ENCODE data around the gene SLC22A14.

SLC22A14 gene

GRCh38 chr3:38312356-38312755, 30.3 kb downstream of the SLC22A14 start:
- no CpG with 5 or more reads among the region's 3 CpGs for WGBS (ENCODE audit: extremely low coverage, insufficient coverage, low lambda C conversion rate)

GRCh38 chr3:38313263-38313662, 31.2 kb downstream of the SLC22A14 start:
- H3K27ac ChIP-seq (ENCODE audit: low read depth, low read length), result no peak overlapping the region
- H3K9ac ChIP-seq (ENCODE audit: low read length), result no peak overlapping the region
- no peak overlapping the region for H3K18ac ChIP-seq (ENCODE audit: low read length)
- WGBS (ENCODE audit: extremely low coverage, insufficient coverage, low lambda C conversion rate), result no CpG with 5 or more reads among the region's 5 CpGs
- no peak overlapping the region for H2BK15ac ChIP-seq (replicated peaks; ENCODE audit: low read depth)
- H3K27me3 ChIP-seq (ENCODE audit: insufficient read depth, low read length, poor library complexity), result no peaks in the 10 kb centered on the region
- no peak overlapping the region for H2AK5ac ChIP-seq (ENCODE audit: low read length)
- no peak overlapping the region for H3K23ac ChIP-seq (ENCODE audit: low read length)
- no peak overlapping the region for H4K5ac ChIP-seq (ENCODE audit: low read length)
- H2BK120ac ChIP-seq (ENCODE audit: low read depth, low read length), result no peak overlapping the region
- no peaks in the 10 kb centered on the region for H3K4me1 ChIP-seq (ENCODE audit: control insufficient read depth, low read depth, low read length)
- no peaks in the 10 kb centered on the region for H3K79me1 ChIP-seq (ENCODE audit: low read length)
- no peak overlapping the region for H3K4me2 ChIP-seq (ENCODE audit: low read length)
- no peak overlapping the region for H3K4me3 ChIP-seq (ENCODE audit: low read length)
- no peaks in the 10 kb centered on the region for H3K36me3 ChIP-seq (ENCODE audit: control insufficient read depth, insufficient read depth, low read length)
- no peak overlapping the region for H4K8ac ChIP-seq (ENCODE audit: low read depth, low read length)
- H3K79me2 ChIP-seq (ENCODE audit: control insufficient read depth, insufficient read depth, low read length), result no peaks in the 10 kb centered on the region
- no peak overlapping the region for H3K4ac ChIP-seq (ENCODE audit: low read depth, low read length)
- DNase-seq, result no peak
- no peak overlapping the region for H3K56ac ChIP-seq (ENCODE audit: low read length)
- no peak overlapping the region for H2BK5ac ChIP-seq (ENCODE audit: low read length)

More at GRCh38 chr3:38312356-38312755, 30.3 kb downstream of the SLC22A14 start:
- Histone ChIP-seq H3K4me1 (ENCODE audit: control insufficient read depth, low read depth, low read length) (no peaks in the 10 kb centered on the region), H3K4me3 (ENCODE audit: low read length) (no peak overlapping the region), H2BK15ac (replicated peaks; ENCODE audit: low read depth) (no peak overlapping the region), H3K4me2 (ENCODE audit: low read length) (no peak overlapping the region), H3K4ac (ENCODE audit: low read depth, low read length) (no peak overlapping the region), H3K36me3 (ENCODE audit: control insufficient read depth, insufficient read depth, low read length) (no peaks in the 10 kb centered on the region), H3K79me2 (ENCODE audit: control insufficient read depth, insufficient read depth, low read length) (no peaks in the 10 kb centered on the region), H2AK5ac (ENCODE audit: low read length) (no peak overlapping the region), H4K5ac (ENCODE audit: low read length) (no peak overlapping the region), H3K23ac (ENCODE audit: low read length) (no peak overlapping the region), H3K9ac (ENCODE audit: low read length) (no peak overlapping the region), H3K18ac (ENCODE audit: low read length) (no peak overlapping the region), H3K79me1 (ENCODE audit: low read length) (no peaks in the 10 kb centered on the region), H2BK5ac (ENCODE audit: low read length) (no peak overlapping the region), H3K27me3 (ENCODE audit: insufficient read depth, low read length, poor library complexity) (no peaks in the 10 kb centered on the region), H4K8ac (ENCODE audit: low read depth, low read length) (no peak overlapping the region), H2BK120ac (ENCODE audit: low read depth, low read length) (no peak overlapping the region), H3K56ac (ENCODE audit: low read length) (no peak overlapping the region), H3K27ac (ENCODE audit: low read depth, low read length) (no peak overlapping the region)
- no peak for DNase-seq

- H2AK5ac ChIP-seq (ENCODE audit: low read length), result no peak overlapping the region
These were observed 31.6 kb downstream of the SLC22A14 start for GRCh38 chr3:38313695-38314094.

GRCh38 chr3:38314112-38314763, 32.1 kb downstream of the SLC22A14 start:
- no peaks in the 10 kb centered on the region for H3K27me3 ChIP-seq (ENCODE audit: insufficient read depth, low read length, poor library complexity)
- H2BK120ac ChIP-seq (ENCODE audit: low read depth, low read length), result no peak overlapping the region
- H3K23ac ChIP-seq (ENCODE audit: low read length), result no peak overlapping the region
- H3K18ac ChIP-seq (ENCODE audit: low read length), result no peak overlapping the region
- no peak overlapping the region for H3K4me2 ChIP-seq (ENCODE audit: low read length)
- H3K4ac ChIP-seq (ENCODE audit: low read depth, low read length), result no peak overlapping the region
- no peaks in the 10 kb centered on the region for H3K4me1 ChIP-seq (ENCODE audit: control insufficient read depth, low read depth, low read length)
- H2AK5ac ChIP-seq (ENCODE audit: low read length), result no peak overlapping the region
- no CpG with 5 or more reads among the region's 4 CpGs for WGBS (ENCODE audit: extremely low coverage, insufficient coverage, low lambda C conversion rate)
- no peaks in the 10 kb centered on the region for H3K79me2 ChIP-seq (ENCODE audit: control insufficient read depth, insufficient read depth, low read length)
- no peak overlapping the region for H3K4me3 ChIP-seq (ENCODE audit: low read length)
- no peak overlapping the region for H3K27ac ChIP-seq (ENCODE audit: low read depth, low read length)
- H3K9ac ChIP-seq (ENCODE audit: low read length), result no peak overlapping the region
- H2BK15ac ChIP-seq (replicated peaks; ENCODE audit: low read depth), result no peak overlapping the region
- no peak overlapping the region for H3K56ac ChIP-seq (ENCODE audit: low read length)
- no peaks in the 10 kb centered on the region for H3K36me3 ChIP-seq (ENCODE audit: control insufficient read depth, insufficient read depth, low read length)
- no peak for DNase-seq
- no peak overlapping the region for H4K5ac ChIP-seq (ENCODE audit: low read length)
- no peak overlapping the region for H2BK5ac ChIP-seq (ENCODE audit: low read length)
- no peak overlapping the region for H4K8ac ChIP-seq (ENCODE audit: low read depth, low read length)
- H3K79me1 ChIP-seq (ENCODE audit: low read length), result no peaks in the 10 kb centered on the region

More at GRCh38 chr3:38313695-38314094, 31.6 kb downstream of the SLC22A14 start:
- no peak overlapping the region for H2BK15ac ChIP-seq (replicated peaks; ENCODE audit: low read depth)
- H3K27me3 ChIP-seq (ENCODE audit: insufficient read depth, low read length, poor library complexity), result no peaks in the 10 kb centered on the region
- H3K4ac ChIP-seq (ENCODE audit: low read depth, low read length), result no peak overlapping the region
- no peak overlapping the region for H2BK5ac ChIP-seq (ENCODE audit: low read length)
- no peak overlapping the region for H3K4me3 ChIP-seq (ENCODE audit: low read length)
- no peak overlapping the region for H3K18ac ChIP-seq (ENCODE audit: low read length)
- H4K5ac ChIP-seq (ENCODE audit: low read length), result no peak overlapping the region
- no CpG with 5 or more reads among the region's 11 CpGs for WGBS (ENCODE audit: extremely low coverage, insufficient coverage, low lambda C conversion rate)
- no peak overlapping the region for H3K4me2 ChIP-seq (ENCODE audit: low read length)
- no peak for DNase-seq
- no peaks in the 10 kb centered on the region for H3K79me2 ChIP-seq (ENCODE audit: control insufficient read depth, insufficient read depth, low read length)
- H3K4me1 ChIP-seq (ENCODE audit: control insufficient read depth, low read depth, low read length), result no peaks in the 10 kb centered on the region
- H3K9ac ChIP-seq (ENCODE audit: low read length), result no peak overlapping the region
- no peak overlapping the region for H3K56ac ChIP-seq (ENCODE audit: low read length)
- no peaks in the 10 kb centered on the region for H3K79me1 ChIP-seq (ENCODE audit: low read length)
- H4K8ac ChIP-seq (ENCODE audit: low read depth, low read length), result no peak overlapping the region
- no peak overlapping the region for H3K23ac ChIP-seq (ENCODE audit: low read length)
- H3K27ac ChIP-seq (ENCODE audit: low read depth, low read length), result no peak overlapping the region
- H3K36me3 ChIP-seq (ENCODE audit: control insufficient read depth, insufficient read depth, low read length), result no peaks in the 10 kb centered on the region
- H2BK120ac ChIP-seq (ENCODE audit: low read depth, low read length), result no peak overlapping the region

GRCh38 chr3:38314764-38315487, 32.8 kb downstream of the SLC22A14 start:
- no peak overlapping the region for H3K56ac ChIP-seq (ENCODE audit: low read length)
- H3K4ac ChIP-seq (ENCODE audit: low read depth, low read length), result no peak overlapping the region
- no peaks in the 10 kb centered on the region for H3K79me1 ChIP-seq (ENCODE audit: low read length)
- no peak overlapping the region for H2AK5ac ChIP-seq (ENCODE audit: low read length)
- H3K23ac ChIP-seq (ENCODE audit: low read length), result no peak overlapping the region
- H2BK120ac ChIP-seq (ENCODE audit: low read depth, low read length), result no peak overlapping the region
- H3K27ac ChIP-seq (ENCODE audit: low read depth, low read length), result no peak overlapping the region
- no peaks in the 10 kb centered on the region for H3K27me3 ChIP-seq (ENCODE audit: insufficient read depth, low read length, poor library complexity)
- H3K9ac ChIP-seq (ENCODE audit: low read length), result no peak overlapping the region
- no peak overlapping the region for H2BK5ac ChIP-seq (ENCODE audit: low read length)
- DNase-seq, result no peak
- H3K4me1 ChIP-seq (ENCODE audit: control insufficient read depth, low read depth, low read length), result no peaks in the 10 kb centered on the region
- no peak overlapping the region for H3K18ac ChIP-seq (ENCODE audit: low read length)
- H3K4me3 ChIP-seq (ENCODE audit: low read length), result no peak overlapping the region
- H4K5ac ChIP-seq (ENCODE audit: low read length), result no peak overlapping the region
- no peak overlapping the region for H3K4me2 ChIP-seq (ENCODE audit: low read length)
- no peaks in the 10 kb centered on the region for H3K36me3 ChIP-seq (ENCODE audit: control insufficient read depth, insufficient read depth, low read length)
- no peak overlapping the region for H2BK15ac ChIP-seq (replicated peaks; ENCODE audit: low read depth)
- WGBS (ENCODE audit: extremely low coverage, insufficient coverage, low lambda C conversion rate), result no CpG with 5 or more reads among the region's 5 CpGs
- no peaks in the 10 kb centered on the region for H3K79me2 ChIP-seq (ENCODE audit: control insufficient read depth, insufficient read depth, low read length)
- no peak overlapping the region for H4K8ac ChIP-seq (ENCODE audit: low read depth, low read length)

All from mesendoderm (in vitro differentiated cells).